Measurements from ENCODE around the gene HDAC9. TPM values are rescaled to one million over a fixed set of nuclear protein-coding genes. Genes with fewer than 3 reads are reported as not detected.

Gene HDAC9
- total and polyA plus RNA-seq, 4 donors = 2.2 to 41.0 (median 4.1) TPM

GRCh38 chr7:18948521-18948920 is 453.0 kb downstream of the HDAC9 start:
- Histone ChIP-seq H3K9me3 (ENCODE audit: control insufficient read depth in 4 of 4, insufficient read depth in 3 of 4, low read length in 3 of 4) (no peaks in the 10 kb centered on the region), H3K27ac (ENCODE audit: low read depth in 1 of 2, low read length in 1 of 2) (no peak overlapping the region), H3K36me3 (ENCODE audit: control insufficient read depth in 4 of 4, insufficient read depth in 4 of 4, low read length in 4 of 4) (no peaks in the 10 kb centered on the region), H3K4me3 (no peak overlapping the region), H3K9ac (ENCODE audit: insufficient read depth in 1 of 2, low read length in 2 of 2) (no peak overlapping the region), H3K4me1 (ENCODE audit: control insufficient read depth in 5 of 5, insufficient read depth in 5 of 5, low read length in 5 of 5) (no peaks in the 10 kb centered on the region), H3K27me3 (ENCODE audit: control insufficient read depth in 3 of 3, insufficient read depth in 3 of 3, low read length in 2 of 3) (no peaks in the 10 kb centered on the region)
- TF ChIP-seq CTCF (IDR thresholded peaks at IDR 0.05; ENCODE audit: control extremely low read depth, extremely low read depth) = no peak
- 57 to 81% methylated on average over 1 of the region's 1 CpG for WGBS, 2 donors
- no peak for DNase-seq
- ATAC-seq (ENCODE audit: insufficient read depth, low FRiP score) = no peak

- ATAC-seq (ENCODE audit: insufficient read depth, low FRiP score) (no peak), DNase-seq (no peak)
- TF ChIP-seq CTCF (IDR thresholded peaks at IDR 0.05; ENCODE audit: control extremely low read depth, extremely low read depth) = no peak
- Histone ChIP-seq H3K27me3 (ENCODE audit: control insufficient read depth in 3 of 3, insufficient read depth in 3 of 3, low read length in 2 of 3) (no peaks in the 10 kb centered on the region), H3K4me3 (no peak overlapping the region), H3K27ac (ENCODE audit: low read depth in 1 of 2, low read length in 1 of 2) (no peak overlapping the region), H3K9me3 (ENCODE audit: control insufficient read depth in 4 of 4, insufficient read depth in 3 of 4, low read length in 3 of 4) (no peaks in the 10 kb centered on the region), H3K9ac (ENCODE audit: insufficient read depth in 1 of 2, low read length in 2 of 2) (no peak overlapping the region), H3K36me3 (ENCODE audit: control insufficient read depth in 4 of 4, insufficient read depth in 4 of 4, low read length in 4 of 4) (peaks cover 0 to 3% (median 0%) of the 10 kb centered on the region in 4 donors), H3K4me1 (ENCODE audit: control insufficient read depth in 5 of 5, insufficient read depth in 5 of 5, low read length in 5 of 5) (no peaks in the 10 kb centered on the region)
- WGBS, 2 donors = 84 to 90% methylated on average over 4 of the region's 4 CpGs
Measured at GRCh38 chr7:18952846-18953245, 457.3 kb downstream of the HDAC9 start.

- peaks cover 0 to 3% (median 0%) of the 10 kb centered on the region in 4 donors for H3K36me3 ChIP-seq (ENCODE audit: control insufficient read depth in 4 of 4, insufficient read depth in 4 of 4, low read length in 4 of 4)
- no peak overlapping the region for H3K4me3 ChIP-seq
- H3K9ac ChIP-seq (ENCODE audit: insufficient read depth in 1 of 2, low read length in 2 of 2) = no peak overlapping the region
- no peak overlapping the region for H3K27ac ChIP-seq (ENCODE audit: low read depth in 1 of 2, low read length in 1 of 2)
- WGBS, 2 donors = 85 to 88% methylated on average over 4 of the region's 4 CpGs
- TF ChIP-seq CTCF (IDR thresholded peaks at IDR 0.05; ENCODE audit: control extremely low read depth, extremely low read depth) = no peak
- H3K27me3 ChIP-seq (ENCODE audit: control insufficient read depth in 3 of 3, insufficient read depth in 3 of 3, low read length in 2 of 3) = no peaks in the 10 kb centered on the region
- H3K9me3 ChIP-seq (ENCODE audit: control insufficient read depth in 4 of 4, insufficient read depth in 3 of 4, low read length in 3 of 4) = no peaks in the 10 kb centered on the region
- DNase-seq (no peak), ATAC-seq (ENCODE audit: insufficient read depth, low FRiP score) (no peak)
- no peaks in the 10 kb centered on the region for H3K4me1 ChIP-seq (ENCODE audit: control insufficient read depth in 5 of 5, insufficient read depth in 5 of 5, low read length in 5 of 5)
Measured at GRCh38 chr7:18958627-18959026, 463.1 kb downstream of the HDAC9 start.

- DNase-seq = no peak
- H3K27ac ChIP-seq (ENCODE audit: low read depth in 1 of 2, low read length in 1 of 2) = no peak overlapping the region
- WGBS, 2 donors = 59 to 74% methylated on average over 4 of the region's 4 CpGs
- no peaks in the 10 kb centered on the region for H3K27me3 ChIP-seq (ENCODE audit: control insufficient read depth in 3 of 3, insufficient read depth in 3 of 3, low read length in 2 of 3)
- no peak overlapping the region for H3K4me3 ChIP-seq
- H3K36me3 ChIP-seq (ENCODE audit: control insufficient read depth in 4 of 4, insufficient read depth in 4 of 4, low read length in 4 of 4) = no peaks in the 10 kb centered on the region
- H3K9me3 ChIP-seq (ENCODE audit: control insufficient read depth in 4 of 4, insufficient read depth in 3 of 4, low read length in 3 of 4) = no peaks in the 10 kb centered on the region
- no peaks in the 10 kb centered on the region for H3K4me1 ChIP-seq (ENCODE audit: control insufficient read depth in 5 of 5, insufficient read depth in 5 of 5, low read length in 5 of 5)
- TF ChIP-seq CTCF (IDR thresholded peaks at IDR 0.05; ENCODE audit: control extremely low read depth, extremely low read depth) = no peak
- ATAC-seq (ENCODE audit: insufficient read depth, low FRiP score) = no peak
- no peak overlapping the region for H3K9ac ChIP-seq (ENCODE audit: insufficient read depth in 1 of 2, low read length in 2 of 2)
Measured at GRCh38 chr7:18960725-18961124, 465.2 kb downstream of the HDAC9 start.
